Stomach (tissue), 4 donors: ENCODE results near the gene TRPM4.

Source experiments
- CTCF ChIP-seq, 7 experiments: fragments of 450-650 bp in 4 of 7; fragments of 200-600 bp in 3 of 7; sonication (generic) in 3 of 7; IDR thresholded peaks; one replicate each; pipeline ENCODE4 v1.5.1; 2016 to 2019; ENCODE audit warnings: antibody characterized with exemption in 7 of 7, control low read depth in 2 of 7, mild to moderate bottlenecking in 1 of 7
- EP300 ChIP-seq: sonication (generic); formaldehyde crosslinking; IDR thresholded peaks from one replicate; pipeline ENCODE4 v1.6.1; 2017; ENCODE audit warnings: antibody characterized with exemption
- POLR2A ChIP-seq, 4 donors: fragments of 450-650 bp; IDR thresholded peaks; one replicate each; pipeline ENCODE4 v1.6.1; 2016; ENCODE audit warnings: antibody characterized with exemption in 4 of 4, control low read depth in 2 of 4, mild to moderate bottlenecking in 1 of 4, moderate library complexity in 1 of 4
- POLR2AphosphoS5 ChIP-seq, 3 donors: sonication (generic); formaldehyde crosslinking; IDR thresholded peaks; one replicate each; pipeline ENCODE4 v1.6.1; 2016; ENCODE audit warnings: antibody characterized with exemption in 3 of 3

DNA sequence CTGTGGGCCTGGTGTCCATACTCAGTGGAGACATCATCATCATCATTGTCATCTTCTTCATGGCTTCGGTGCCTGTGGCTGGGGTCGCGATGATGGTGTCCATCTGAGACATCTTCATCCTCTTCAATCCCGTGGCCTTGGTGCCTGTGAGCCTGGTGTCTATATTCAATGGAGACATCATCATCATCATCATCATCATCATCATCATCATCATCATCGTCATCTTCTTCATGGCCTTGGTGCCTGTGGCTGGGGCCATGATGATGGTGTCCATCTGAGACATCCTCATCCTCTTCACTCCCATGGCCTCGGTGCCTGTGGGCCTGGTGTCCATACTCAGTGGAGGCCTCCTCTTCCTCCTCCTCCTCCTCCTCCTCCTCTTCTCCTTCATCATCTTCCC lies 3.3 kb upstream of the TRPM4 start:
- TF ChIP-seq POLR2AphosphoS5 (IDR thresholded peaks at IDR 0.05) (no peak), CTCF (IDR thresholded peaks at IDR 0.05) (no peak), POLR2A (IDR thresholded peaks at IDR 0.05) (no peak), EP300 (no peak)
